K562 (cell line): Measurements from ENCODE around the gene UNC5C.

Experiments
- EZH2 ChIP-seq: IDR thresholded peaks from 2 replicates; pipeline ENCODE4 v1.6.1; 2012; ENCODE audit warnings: low read depth, mild to moderate bottlenecking, inconsistent platforms, low read length, borderline replicate concordance
- ZBTB11 ChIP-seq, 3 experiments: fragments of 200-800 bp in 1 of 3; fragments of 250-450 bp in 1 of 3; fragments of 450-650 bp in 1 of 3; sonication (Bioruptor Pico) in 1 of 3; sonication (Bioruptor generic) in 1 of 3; formaldehyde crosslinking in 1 of 3; IDR thresholded peaks; 2 replicates each; pipeline versions ENCODE4 v1.6.1 to v1.8.0; 2016 to 2022; ENCODE audit warnings: mild to moderate bottlenecking in 2 of 3, missing genetic modification characterization in 2 of 3, missing compliant biosample characterization in 1 of 3, moderate library complexity in 1 of 3

- no peak for TF ChIP-seq EZH2
- TF ChIP-seq ZBTB11 (CRISPR knock-in tag; IDR thresholded peaks at IDR 0.05) = no peak
These were observed 381.0 kb downstream of the UNC5C start for GRCh38 chr4:95167805-95168204.
